GM19099 (cell line): ENCODE results near the gene TNNT2.
A peak's percentile ranks its signal among the peaks of the same experiment; 100 is the strongest.

Experiments used
- POLR2A ChIP-seq: IDR thresholded peaks from 3 replicates; pipeline ENCODE4 v1.6.1; 2011; ENCODE audit warnings: low read depth; ENCODE audit not compliant: insufficient read length; ENCODE audit errors: extremely low read depth

The TNNT2 gene

GRCh38 chr1:201408176-201408833 is 30.8 kb upstream of the TNNT2 start:
- no peak for TF ChIP-seq POLR2A

- TF ChIP-seq POLR2A: no peak
Observed at GRCh38 chr1:201406831-201407406, 29.4 kb upstream of the TNNT2 start.

- peak; percentile 65 for TF ChIP-seq POLR2A
Observed at GRCh38 chr1:201405484-201405831, 28.0 kb upstream of the TNNT2 start.

GRCh38 chr1:201404722-201405483 is 27.4 kb upstream of the TNNT2 start:
- no peak for TF ChIP-seq POLR2A

- TF ChIP-seq POLR2A: no peak
Observed at GRCh38 chr1:201404055-201404454, 26.6 kb upstream of the TNNT2 start.

- TF ChIP-seq POLR2A: no peak
Observed at GRCh38 chr1:201403359-201403758, 25.9 kb upstream of the TNNT2 start.

GRCh38 chr1:201401700-201402099 is 24.2 kb upstream of the TNNT2 start:
- TF ChIP-seq POLR2A: no peak

GRCh38 chr1:201400852-201401230 is 23.4 kb upstream of the TNNT2 start:
- TF ChIP-seq POLR2A: no peak

- TF ChIP-seq POLR2A: no peak
Observed at GRCh38 chr1:201400212-201400851, 22.9 kb upstream of the TNNT2 start.

- no peak for TF ChIP-seq POLR2A
Observed at GRCh38 chr1:201399352-201400126, 22.1 kb upstream of the TNNT2 start.

- TF ChIP-seq POLR2A: no peak
Observed at GRCh38 chr1:201399018-201399351, 21.5 kb upstream of the TNNT2 start, which contains the start of gene LAD1. Gene LAD1 (minus strand): TSS chr1:201399324. CDS start chr1:201399306, 18 bp downstream.

GRCh38 chr1:201397675-201398074 is 20.2 kb upstream of the TNNT2 start:
- TF ChIP-seq POLR2A: no peak

- no peak for TF ChIP-seq POLR2A
Observed at GRCh38 chr1:201396861-201397464, 19.5 kb upstream of the TNNT2 start.

GRCh38 chr1:201395936-201396335 is 18.5 kb upstream of the TNNT2 start:
- no peak for TF ChIP-seq POLR2A

- no peak for TF ChIP-seq POLR2A
Observed at GRCh38 chr1:201394591-201394990, 17.1 kb upstream of the TNNT2 start.
